Activated CD4-positive, alpha-beta T cell treated with anti-CD3 and anti-CD28 coated beads, Interleukin-2, Interleukin-4, amounts not matched to agents 100 ng/mL and 50 ng/mL, durations not matched to agents 16 hours and 8 hours (primary cell): ENCODE measurements around the gene FPR2.
"Not testable (repeated sequence)": the region's sequence is repeated elsewhere in the genome, so short reads cannot be mapped to it uniquely, and the experiment has no call there.

ENCODE experiments used
- DNase-seq: peaks from one replicate; pipeline ENCODE4 v3.0.0-alpha.2; 2020; ENCODE audit warnings: low spot score

Gene FPR2

GRCh38 chr19:51740356-51740755 is 20.6 kb upstream of the FPR2 start:
- no peak for DNase-seq

DNA sequence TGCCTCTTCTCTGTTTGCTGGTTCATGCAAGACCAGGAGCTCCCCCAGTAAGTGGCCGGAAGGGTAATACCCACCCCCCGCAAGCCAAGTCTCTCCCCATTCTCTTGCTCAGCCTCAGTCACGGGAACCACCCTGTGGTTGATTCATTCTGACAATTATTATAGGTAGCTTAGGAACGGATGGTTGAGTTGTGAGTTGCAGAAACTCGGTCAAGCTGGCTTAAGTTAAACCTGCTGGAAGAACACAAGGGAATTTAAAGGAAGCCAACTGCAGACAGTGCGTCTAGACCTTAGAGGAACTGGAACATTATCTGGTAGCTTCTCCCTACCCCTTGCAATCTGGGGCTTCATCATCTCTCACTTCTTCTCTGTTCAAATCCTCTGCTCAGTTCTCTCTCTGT is 18.2 kb upstream of the FPR2 start:
- no peak for DNase-seq

- no peak for DNase-seq
Measured at GRCh38 chr19:51743405-51743804, 17.6 kb upstream of the FPR2 start.

DNA sequence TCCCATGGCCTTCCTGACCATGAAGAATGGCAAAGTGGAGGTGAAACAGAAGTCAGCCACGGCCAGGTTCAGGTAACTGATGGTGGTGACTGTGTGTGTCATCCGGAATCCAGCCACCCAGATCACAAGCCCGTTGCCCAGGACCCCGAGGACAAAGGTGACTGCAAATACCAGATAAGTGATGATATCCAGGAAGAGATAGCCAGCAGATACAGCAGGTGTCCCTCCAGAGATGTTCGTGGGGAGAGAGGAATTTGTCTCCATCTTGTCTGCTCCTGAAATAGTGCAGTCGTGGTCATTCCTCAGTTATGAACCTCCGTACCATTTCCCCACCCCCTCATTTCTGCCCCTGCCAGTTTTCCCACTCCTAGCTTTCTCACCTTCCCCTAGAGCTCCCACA is 14.2 kb upstream of the FPR2 start:
- no peak for DNase-seq

DNA sequence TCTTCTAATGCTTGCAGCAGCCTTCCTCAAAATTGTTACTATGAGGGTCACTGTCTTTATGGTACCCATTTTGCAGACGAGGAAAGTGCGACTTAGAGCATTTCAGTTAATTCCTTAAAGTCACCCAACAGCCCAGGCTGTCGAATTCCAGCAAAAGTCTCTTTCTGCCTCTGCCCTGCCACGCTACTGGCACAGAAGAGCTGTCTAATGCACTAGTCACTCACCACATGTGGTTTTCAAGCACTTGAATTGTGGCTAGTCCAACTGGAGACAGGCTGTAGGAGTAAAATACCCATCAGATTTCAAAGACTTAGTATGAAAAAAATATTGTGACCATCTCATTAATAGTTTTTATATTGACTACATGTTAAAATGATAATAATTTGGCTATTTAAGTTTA is 11.0 kb upstream of the FPR2 start:
- DNase-seq = no peak

- DNase-seq = no peak
Measured at GRCh38 chr19:51750400-51751094, 10.4 kb upstream of the FPR2 start.

DNA sequence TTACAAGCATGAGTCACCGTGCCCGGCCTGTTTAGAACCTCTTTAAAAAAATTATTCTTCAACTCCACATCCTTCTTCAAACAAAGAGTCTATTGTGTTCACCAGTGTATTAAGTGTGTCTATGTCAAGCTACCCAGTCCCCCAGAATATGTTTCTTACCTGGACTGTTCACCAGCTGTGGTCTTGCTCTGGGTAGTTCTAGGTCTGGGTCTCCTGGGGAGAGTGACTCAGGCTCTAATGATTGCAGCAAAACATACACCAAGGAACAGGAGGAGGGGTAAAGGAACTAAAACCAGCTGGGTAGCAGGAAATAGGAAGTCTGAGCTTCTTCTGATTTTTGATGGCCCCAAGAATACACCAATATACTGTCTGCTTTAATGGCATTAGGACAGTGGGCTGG is 9.3 kb upstream of the FPR2 start, which contains the start of gene FPR1:
FPR1 (minus strand) TSS at position 224 of the 400 bp plus-strand sequence. CDS start 4,884 bp downstream, outside the sequence.
- no peak for DNase-seq

GRCh38 chr19:51754109-51754508 is 6.9 kb upstream of the FPR2 start:
- no peak for DNase-seq

GRCh38 chr19:51754770-51755169 is 6.2 kb upstream of the FPR2 start:
- no peak for DNase-seq

DNA sequence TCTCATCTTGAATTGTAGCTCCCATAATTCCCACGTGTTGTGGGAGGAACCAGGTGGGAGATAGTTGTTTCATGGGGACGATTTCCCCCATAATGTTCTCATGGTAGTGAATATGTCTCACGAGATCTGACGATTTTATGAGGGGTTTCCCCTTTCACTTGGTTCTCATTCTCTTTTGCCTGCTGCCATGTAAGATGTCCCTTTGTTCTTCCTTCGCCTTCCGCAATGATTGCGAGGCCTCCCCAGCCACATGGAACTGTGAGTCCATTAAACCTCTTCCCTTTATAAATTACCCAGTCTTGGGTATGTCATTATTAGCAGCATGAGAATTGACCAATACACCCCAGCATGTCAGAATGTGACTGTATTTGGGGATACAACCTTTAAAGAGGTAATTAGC is 5.4 kb upstream of the FPR2 start:
- DNase-seq = no peak

DNA sequence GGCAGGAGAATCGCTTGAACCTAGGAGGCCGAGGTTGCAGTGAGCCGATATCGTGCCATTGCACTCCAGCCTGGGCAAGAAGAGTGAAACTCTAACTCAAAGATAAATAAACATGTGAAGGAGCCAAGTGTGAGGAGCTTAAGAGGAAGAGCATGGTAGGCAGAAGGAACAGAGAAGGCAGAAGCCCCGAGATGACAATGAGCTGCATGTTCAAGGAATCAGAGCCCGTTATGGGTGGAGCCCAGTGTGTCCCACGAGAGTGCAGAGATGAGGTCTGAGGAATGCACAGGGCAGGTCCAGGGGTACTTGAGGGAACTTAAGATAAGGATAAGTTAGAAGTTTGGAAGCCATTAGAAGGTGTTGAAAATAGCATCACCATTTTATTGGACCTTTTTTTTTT is 716 bp downstream of the FPR2 start:
- DNase-seq = no peak

DNA sequence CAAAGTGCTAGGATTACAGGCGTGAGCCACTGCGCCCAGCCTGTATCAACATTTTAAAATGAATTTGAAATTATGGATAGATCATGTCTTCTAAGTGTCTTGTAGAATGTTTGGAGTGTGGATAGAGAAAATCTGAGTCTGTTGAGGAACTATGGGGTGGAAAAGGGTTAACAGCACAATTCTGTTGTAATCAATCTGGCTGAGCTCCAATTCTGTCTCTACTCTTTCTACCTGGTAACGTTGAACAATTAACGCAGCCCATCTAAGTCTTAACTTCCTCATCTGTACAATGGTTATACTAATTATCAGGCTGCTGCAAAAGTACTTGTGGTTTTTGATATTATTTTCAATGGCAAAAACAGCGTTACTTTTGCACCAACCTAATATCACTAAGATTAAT is 4.1 kb downstream of the FPR2 start:
- no peak for DNase-seq

GRCh38 chr19:51766461-51766860 is 5.5 kb downstream of the FPR2 start:
- DNase-seq = no peak

DNA sequence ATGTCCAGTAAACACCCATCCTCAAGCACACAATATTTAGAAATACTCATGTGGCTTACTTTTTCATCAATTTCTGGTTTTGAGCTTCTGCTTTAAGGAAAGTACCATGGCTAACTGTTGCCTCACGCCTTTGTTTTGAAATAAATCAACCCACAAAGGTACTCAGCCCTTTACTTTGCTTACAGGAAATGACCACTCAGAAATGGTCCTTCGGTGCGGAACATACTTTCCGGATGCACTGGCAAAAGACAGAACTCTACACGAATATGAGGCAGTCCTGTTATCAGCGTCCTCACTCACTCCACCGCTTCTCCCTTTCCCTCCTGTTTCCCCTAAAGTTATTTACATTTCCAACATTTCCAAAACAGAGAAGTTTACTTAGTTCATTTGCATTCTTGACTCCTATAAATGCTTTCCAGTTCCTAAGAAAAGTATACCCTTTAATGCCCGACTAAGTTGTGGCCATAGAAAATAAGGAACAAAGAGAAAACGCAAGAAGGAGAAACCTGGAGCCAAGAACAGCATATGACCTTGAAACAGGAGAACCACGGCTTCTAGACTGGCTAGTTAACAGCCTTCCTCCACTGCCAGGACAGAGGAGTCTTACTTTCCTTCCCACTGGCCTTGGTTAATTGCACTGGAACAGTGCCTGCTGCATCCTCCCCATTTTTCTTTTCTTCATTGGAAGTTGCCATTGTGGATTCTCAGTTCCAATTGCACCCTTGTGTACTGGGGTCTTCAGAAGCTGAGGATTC is 10.6 kb downstream of the FPR2 start:
- no peak for DNase-seq

- DNase-seq = no peak
Measured at GRCh38 chr19:51772977-51773376, 12.0 kb downstream of the FPR2 start.

- DNase-seq = not testable (repeated sequence)
Measured at GRCh38 chr19:51776561-51776960, 15.6 kb downstream of the FPR2 start.

DNA sequence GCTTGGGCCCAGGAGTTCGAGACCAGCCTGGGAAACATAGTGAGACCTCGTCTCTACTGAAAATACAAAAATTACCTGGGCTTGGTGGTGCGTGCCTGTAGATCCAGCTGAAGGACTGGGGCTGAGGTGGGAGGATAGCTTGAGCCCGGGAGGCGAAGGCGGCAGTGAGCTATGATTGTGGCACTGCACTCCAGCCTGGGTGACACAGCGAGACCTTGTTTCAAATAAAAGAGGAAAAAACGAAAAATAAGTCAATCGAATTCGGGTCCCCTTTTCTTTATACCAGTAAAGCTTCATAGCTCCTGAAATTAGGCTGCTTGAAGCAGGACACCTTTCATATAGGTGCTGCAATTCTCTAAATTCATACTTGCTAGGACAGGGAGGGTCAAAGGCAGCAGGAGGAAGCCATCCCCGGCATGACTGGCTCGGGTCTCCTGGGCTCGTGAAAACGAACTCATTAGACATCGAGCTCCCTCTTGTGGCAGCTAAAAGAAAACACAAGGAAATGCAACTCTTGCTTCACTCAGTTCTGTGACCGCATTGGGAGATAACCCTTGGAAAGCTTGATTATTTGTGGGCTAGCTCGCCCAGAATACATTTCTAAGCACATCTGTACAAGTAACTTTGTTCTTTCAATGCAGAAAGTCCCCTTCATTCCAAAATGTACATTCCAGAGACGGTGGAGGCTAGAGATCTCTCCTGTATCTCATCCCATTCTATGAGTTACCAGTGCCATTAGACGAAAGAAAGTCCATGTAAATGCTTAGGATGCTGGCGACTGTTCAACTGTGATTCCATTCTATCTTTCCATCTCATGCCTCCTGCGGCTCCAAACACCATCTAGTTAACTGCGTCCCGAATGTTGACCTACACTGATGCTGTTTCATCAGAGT is 16.8 kb downstream of the FPR2 start:
- peak; percentile 45 for DNase-seq

GRCh38 chr19:51779181-51779580 is 18.2 kb downstream of the FPR2 start:
- DNase-seq = no peak

DNA sequence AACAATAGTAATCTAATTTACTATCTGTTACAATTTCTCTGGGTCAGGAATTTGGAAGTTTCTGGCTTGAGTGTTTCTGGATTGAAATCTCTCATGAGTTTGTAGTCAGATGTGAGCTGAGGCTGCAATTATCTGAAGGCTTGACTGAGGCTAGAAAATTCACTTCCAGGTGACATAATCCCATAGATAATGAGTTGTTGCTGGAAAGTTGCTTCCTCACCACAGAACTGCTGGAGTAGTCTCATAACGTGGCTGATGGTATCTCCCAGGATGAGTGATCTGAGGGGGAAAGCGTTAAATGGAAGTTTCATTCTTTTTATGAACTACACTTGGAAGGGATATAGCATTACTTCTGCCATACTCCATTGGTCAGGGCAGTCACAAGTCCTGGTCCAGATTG is 18.7 kb downstream of the FPR2 start:
- no peak for DNase-seq

DNA sequence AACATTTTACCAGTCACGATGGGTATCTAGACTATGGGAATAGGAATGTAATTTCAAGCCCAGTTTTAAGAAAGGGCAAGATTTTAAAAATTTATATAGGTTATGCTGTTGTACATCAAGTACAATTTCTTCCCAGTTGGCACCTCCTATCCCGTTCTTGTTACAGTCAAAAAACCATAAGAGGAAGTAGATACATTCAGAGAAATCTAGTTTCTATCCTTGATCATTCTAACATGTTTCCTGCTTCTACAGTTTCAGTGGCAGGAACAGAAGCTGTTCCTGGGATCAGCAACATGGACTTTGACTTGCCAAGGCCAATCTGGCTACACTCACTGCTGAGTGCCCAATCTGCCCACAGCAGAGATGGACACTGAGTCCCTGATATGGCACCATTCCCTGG is 19.3 kb downstream of the FPR2 start:
- no peak for DNase-seq

- no peak for DNase-seq
Measured at GRCh38 chr19:51781999-51782398, 21.0 kb downstream of the FPR2 start.

DNA sequence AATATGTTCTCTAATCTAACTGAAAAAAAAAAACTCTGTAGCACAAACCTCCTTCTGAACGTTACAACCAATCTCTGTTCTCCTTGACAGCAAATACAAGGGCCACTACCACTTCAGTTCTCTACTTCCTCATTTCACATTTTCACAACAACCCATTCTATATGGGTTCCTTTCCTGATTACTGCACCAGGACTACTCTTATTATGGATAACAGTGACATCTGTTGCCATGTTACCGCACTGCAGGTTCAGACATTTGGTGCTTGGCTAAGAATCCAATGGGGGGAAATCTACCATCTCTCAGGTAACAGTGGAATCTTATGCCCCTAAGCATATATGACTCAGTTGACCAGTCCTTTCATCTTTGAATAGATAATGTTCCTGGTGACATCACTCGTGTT is 22.4 kb downstream of the FPR2 start:
- DNase-seq = no peak
